Epithelial cell of proximal tubule (primary cell): Measurements from ENCODE around the gene MRM2. TPM values are rescaled to one million over a fixed set of nuclear protein-coding genes. Genes with fewer than 3 reads are reported as not detected.

Experiments used
- DNase-seq: peaks from one replicate; pipeline ENCODE4 v3.0.0-alpha.2; 2011; ENCODE audit warnings: low read depth
- H3K4me3 ChIP-seq: 2 replicates; pipeline ENCODE4 v1.5.1; 2011; ENCODE audit warnings: low read depth, mild to moderate bottlenecking, low read length
- CTCF ChIP-seq: conservative IDR thresholded peaks from 2 replicates; pipeline ENCODE4 v1.5.1; 2012; ENCODE audit warnings: low read depth, mild to moderate bottlenecking, low read length
- total RNA-seq: library from RNA; depleted of rRNA; stranded (reverse); fragments of >200 nt; gene quantifications from 2 replicates; pipeline ENCODE4 v1.2.3, GENCODE V29; 2015

Gene MRM2
- total RNA-seq, 1 donor from 2014 or later, result 26.1 TPM

- TF ChIP-seq CTCF, result no peak
- DNase-seq, result no peak
- no peak overlapping the region for H3K4me3 ChIP-seq
Observed at GRCh38 chr7:2217716-2218443, 24.1 kb downstream of the MRM2 start.

- no peak overlapping the region for H3K4me3 ChIP-seq
- no peak for DNase-seq
- no peak for TF ChIP-seq CTCF
Observed at GRCh38 chr7:2217206-2217605, 24.8 kb downstream of the MRM2 start.

GRCh38 chr7:2215851-2216250, 26.2 kb downstream of the MRM2 start:
- no peak overlapping the region for H3K4me3 ChIP-seq
- DNase-seq, result no peak
- no peak for TF ChIP-seq CTCF

- TF ChIP-seq CTCF, result no peak
- no peak for DNase-seq
- no peak overlapping the region for H3K4me3 ChIP-seq
Observed at GRCh38 chr7:2214636-2215035, 27.4 kb downstream of the MRM2 start.

GRCh38 chr7:2213551-2214215, 28.3 kb downstream of the MRM2 start:
- DNase-seq, result no peak
- no peak overlapping the region for H3K4me3 ChIP-seq
- no peak for TF ChIP-seq CTCF

- no peak for DNase-seq
- H3K4me3 ChIP-seq, result no peak overlapping the region
- TF ChIP-seq CTCF, result no peak
Observed at GRCh38 chr7:2212906-2213305, 29.1 kb downstream of the MRM2 start.

GRCh38 chr7:2211926-2212325, 30.1 kb downstream of the MRM2 start:
- H3K4me3 ChIP-seq, result no peak overlapping the region
- TF ChIP-seq CTCF, result no peak
- DNase-seq, result no peak
